ENCODE data around the gene IGFBP5. TPM values are rescaled to one million over a fixed set of nuclear protein-coding genes. Genes with fewer than 3 reads are reported as not detected.

IGFBP5 gene
- total and polyA plus RNA-seq, 9 of the 15 experiments (the other 6 are each of a cell fraction or from before 2014, with no cell fraction given), result 0.01 to 1.9 (median 0.03) TPM; not detected in 6

DNA sequence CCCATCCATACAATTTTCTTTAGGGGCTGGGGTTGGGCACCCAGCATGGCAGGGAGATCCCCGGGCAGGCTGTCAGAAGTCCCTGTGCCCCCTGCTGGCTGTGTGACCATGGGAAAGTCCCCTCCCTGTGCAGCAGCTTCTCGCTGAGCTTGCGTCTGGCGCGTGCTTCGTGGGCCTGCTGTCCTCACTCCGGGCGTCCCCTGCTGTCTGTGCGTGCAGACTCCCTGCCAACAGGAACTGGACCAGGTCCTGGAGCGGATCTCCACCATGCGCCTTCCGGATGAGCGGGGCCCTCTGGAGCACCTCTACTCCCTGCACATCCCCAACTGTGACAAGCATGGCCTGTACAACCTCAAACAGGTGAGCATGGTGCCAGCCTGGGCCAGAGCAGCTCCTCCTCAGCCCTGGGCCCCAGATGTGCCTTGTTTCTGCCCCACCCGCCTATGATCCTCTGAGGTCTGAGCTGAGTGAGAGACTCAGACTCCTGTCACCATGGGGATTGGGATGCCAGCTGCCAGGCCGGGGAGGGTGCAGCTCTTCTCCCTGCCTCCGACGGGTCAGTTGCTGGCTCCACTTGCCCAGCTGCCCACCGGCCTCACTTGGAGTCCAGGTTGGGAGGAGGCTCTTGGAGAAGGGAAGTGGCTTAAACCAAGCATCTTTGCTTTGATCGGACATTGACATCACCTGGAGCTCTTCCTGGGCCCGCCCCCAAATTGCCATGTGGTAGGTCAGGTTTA lies 33.5 kb downstream of the IGFBP5 start (continued):
- TF ChIP-seq, protein P1, sequence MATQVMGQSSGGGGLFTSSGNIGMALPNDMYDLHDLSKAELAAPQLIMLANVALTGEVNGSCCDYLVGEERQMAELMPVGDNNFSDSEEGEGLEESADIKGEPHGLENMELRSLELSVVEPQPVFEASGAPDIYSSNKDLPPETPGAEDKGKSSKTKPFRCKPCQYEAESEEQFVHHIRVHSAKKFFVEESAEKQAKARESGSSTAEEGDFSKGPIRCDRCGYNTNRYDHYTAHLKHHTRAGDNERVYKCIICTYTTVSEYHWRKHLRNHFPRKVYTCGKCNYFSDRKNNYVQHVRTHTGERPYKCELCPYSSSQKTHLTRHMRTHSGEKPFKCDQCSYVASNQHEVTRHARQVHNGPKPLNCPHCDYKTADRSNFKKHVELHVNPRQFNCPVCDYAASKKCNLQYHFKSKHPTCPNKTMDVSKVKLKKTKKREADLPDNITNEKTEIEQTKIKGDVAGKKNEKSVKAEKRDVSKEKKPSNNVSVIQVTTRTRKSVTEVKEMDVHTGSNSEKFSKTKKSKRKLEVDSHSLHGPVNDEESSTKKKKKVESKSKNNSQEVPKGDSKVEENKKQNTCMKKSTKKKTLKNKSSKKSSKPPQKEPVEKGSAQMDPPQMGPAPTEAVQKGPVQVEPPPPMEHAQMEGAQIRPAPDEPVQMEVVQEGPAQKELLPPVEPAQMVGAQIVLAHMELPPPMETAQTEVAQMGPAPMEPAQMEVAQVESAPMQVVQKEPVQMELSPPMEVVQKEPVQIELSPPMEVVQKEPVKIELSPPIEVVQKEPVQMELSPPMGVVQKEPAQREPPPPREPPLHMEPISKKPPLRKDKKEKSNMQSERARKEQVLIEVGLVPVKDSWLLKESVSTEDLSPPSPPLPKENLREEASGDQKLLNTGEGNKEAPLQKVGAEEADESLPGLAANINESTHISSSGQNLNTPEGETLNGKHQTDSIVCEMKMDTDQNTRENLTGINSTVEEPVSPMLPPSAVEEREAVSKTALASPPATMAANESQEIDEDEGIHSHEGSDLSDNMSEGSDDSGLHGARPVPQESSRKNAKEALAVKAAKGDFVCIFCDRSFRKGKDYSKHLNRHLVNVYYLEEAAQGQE (IDR thresholded peaks at IDR 0.05; ENCODE audit: borderline replicate concordance), result peak; percentile 60; the same call in 1 of the 2 replicates
- TF ChIP-seq, protein P1 (CRISPR knock-in tag; IDR thresholded peaks at IDR 0.05; ENCODE audit: low read depth), result no peak

All from K562 (cell line).